VCaP (cell line): ENCODE data around the gene BLCAP.
"Not testable (repeated sequence)": the region's sequence is repeated elsewhere in the genome, so short reads cannot be mapped to it uniquely, and the experiment has no call there.

Source experiments
- H3K27ac ChIP-seq: fragments of 450-650 bp; 2 replicates; pipeline ENCODE4 v1.5.1; 2017
- TF ChIP-seq, protein P1 (sequence below): fragments of 450-650 bp; conservative IDR thresholded peaks from 2 replicates; pipeline ENCODE4 v1.5.1; 2017; ENCODE audit warnings: mild to moderate bottlenecking, moderate library complexity

The BLCAP gene

DNA sequence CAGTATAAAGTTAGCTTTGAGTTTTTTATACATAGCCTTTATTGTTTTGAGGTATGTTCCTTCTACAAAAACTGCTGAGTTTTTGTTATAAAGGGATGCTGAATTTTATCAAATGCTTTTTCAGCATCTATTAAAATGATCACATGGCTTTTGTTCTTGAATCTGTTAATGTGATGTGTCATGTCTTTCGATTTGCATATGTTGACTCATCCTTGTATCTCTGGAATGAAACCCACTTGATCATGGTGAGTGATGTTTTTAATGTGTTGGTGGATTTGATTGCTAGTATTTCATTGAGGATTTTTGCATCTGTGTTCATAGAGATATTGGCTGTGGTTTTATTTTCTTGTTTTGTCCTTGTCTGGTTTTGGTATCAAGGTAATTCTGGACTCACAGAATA, 24.7 kb upstream of the BLCAP start:
- TF ChIP-seq, protein P1, sequence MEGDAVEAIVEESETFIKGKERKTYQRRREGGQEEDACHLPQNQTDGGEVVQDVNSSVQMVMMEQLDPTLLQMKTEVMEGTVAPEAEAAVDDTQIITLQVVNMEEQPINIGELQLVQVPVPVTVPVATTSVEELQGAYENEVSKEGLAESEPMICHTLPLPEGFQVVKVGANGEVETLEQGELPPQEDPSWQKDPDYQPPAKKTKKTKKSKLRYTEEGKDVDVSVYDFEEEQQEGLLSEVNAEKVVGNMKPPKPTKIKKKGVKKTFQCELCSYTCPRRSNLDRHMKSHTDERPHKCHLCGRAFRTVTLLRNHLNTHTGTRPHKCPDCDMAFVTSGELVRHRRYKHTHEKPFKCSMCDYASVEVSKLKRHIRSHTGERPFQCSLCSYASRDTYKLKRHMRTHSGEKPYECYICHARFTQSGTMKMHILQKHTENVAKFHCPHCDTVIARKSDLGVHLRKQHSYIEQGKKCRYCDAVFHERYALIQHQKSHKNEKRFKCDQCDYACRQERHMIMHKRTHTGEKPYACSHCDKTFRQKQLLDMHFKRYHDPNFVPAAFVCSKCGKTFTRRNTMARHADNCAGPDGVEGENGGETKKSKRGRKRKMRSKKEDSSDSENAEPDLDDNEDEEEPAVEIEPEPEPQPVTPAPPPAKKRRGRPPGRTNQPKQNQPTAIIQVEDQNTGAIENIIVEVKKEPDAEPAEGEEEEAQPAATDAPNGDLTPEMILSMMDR: no peak
- H3K27ac ChIP-seq: no peak overlapping the region; the same call in 1 of the 2 replicates

DNA sequence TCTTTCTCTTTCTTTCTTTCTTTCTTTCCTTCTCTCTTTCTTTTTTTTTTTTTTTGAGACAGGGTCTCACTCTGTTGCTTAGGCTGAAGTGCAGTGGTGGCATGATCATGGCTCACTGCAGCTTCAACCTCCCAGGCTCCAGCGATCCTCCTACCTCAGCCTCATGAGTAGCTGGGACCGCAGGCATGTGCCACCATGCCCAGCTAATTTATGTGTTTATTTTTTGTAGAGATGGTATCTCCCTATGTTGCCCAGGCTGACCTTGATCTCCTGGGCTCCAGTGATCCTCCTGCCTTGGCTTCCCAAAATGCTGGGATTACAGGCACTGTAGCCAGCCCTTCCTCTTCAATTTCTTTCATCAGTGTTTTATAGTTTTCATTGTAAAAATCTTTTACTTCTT, 24.0 kb upstream of the BLCAP start:
- H3K27ac ChIP-seq: peak overlapping the region; percentile 7; the same call in 1 of the 2 replicates

DNA sequence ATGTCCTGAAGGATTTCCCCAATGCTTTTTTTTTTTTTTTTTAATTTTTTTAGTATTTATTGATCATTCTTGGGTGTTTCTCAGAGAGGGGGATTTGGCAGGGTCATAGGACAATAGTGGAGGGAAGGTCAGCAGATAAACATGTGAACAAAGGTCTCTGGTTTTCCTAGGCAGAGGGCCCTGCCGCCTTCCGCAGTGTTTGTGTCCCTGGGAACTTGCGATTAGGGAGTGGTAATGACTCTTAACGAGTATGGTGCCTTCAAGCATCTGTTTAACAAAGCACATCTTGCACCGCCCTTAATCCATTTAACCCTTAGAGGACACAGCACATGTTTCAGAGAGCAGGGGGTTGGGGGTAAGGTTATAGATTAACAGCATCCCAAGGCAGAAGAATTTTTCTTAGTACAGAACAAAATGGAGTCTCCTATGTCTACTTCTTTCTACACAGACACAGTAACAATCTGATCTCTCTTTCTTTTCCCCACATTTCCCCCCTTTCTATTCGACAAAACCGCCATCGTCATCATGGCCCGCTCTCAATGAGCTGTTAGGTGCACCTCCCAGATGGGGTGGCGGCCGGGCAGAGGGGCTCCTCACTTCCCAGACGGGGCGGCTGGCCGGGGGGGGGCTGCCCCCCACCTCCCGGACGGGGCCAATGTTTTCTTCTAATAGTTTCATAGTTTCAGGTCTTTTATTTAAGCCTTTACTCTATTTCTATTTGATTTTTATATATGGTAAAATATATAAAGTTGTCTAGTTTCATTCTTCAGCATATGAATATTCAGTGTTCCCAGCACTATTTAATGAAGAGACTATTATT, 22.6 kb upstream of the BLCAP start:
- not testable (repeated sequence) for H3K27ac ChIP-seq

DNA sequence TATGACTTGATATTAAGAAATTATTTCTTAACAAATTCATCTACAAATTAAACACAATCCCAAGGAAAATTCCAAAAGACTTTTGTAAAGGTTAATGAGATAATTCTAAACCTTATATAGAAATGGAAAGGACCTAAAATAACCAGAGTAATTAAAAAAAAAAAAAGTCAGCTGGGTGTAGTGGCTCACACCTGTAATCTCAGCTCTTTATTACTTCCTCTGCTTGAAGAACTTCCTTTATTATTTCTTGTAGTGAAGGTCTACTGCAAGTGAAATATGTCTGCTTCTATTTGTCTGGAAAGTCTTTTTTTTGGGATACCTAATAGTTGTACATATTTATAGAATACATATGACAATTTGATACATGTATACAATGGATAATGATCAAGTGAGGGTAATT, 20.2 kb upstream of the BLCAP start:
- H3K27ac ChIP-seq: no peak overlapping the region
- TF ChIP-seq, protein P1: no peak

DNA sequence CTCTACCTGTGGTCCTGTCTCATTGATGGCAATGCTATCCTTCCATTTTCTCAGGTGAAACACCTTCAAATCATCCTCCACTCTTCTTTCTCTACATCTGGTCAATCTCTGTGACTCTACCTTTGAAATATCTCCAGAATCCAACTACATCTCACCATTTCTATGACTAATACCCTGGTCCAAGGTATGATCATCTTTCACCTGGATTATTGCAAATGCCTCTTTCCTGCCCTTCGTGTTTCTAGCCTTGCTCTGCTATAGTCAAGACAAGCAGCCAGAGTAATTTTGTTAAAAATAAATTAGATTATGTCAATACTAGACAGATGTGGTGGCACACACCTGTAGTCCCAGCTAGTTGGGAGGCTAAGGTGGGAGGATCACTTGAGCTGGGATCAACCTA, 17.8 kb upstream of the BLCAP start:
- no peak overlapping the region for H3K27ac ChIP-seq
- TF ChIP-seq, protein P1: no peak

DNA sequence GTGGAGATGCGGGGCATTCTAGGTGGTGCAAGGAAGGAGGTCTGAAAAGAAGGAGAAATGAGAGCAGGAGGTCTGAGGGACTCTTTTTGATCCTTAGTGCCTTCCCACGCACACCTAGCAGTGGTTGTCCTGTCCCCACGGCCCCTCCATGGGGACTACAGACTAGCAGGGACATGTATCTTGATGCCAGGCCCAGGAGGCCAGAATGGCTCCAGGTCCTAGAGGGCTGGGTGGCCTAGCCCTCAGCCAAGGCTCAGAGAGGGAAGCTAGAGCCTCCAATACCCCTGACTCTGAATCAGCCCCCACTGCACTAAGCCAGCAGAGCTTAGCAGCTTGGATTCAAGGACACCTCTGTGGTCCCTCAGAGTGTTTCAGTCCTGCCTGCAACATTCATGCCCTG, 16.7 kb upstream of the BLCAP start:
- TF ChIP-seq, protein P1: no peak
- peak overlapping the region; percentile 90; the same call in 1 of the 2 replicates for H3K27ac ChIP-seq

DNA sequence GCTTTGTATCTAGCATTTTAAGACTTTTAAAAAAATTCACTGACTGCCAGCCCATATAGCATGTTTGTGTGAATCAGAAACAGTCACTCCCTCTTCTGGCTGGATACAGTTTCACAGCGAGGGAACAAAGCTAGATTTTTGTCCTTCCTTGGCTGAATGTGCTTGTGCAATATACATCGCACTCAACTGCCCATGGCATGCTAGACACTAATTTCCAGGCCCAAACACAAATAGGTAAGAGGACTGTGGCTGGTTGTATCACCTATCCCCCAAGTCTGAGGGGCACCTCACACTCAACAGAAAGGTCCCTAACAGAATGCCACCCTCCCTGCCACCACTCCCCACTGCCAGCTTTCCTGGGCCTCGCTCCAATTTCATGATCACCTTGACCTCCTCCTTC, 16.2 kb upstream of the BLCAP start:
- peak overlapping the region; percentile 90 for H3K27ac ChIP-seq
- TF ChIP-seq, protein P1: peak; percentile 70

DNA sequence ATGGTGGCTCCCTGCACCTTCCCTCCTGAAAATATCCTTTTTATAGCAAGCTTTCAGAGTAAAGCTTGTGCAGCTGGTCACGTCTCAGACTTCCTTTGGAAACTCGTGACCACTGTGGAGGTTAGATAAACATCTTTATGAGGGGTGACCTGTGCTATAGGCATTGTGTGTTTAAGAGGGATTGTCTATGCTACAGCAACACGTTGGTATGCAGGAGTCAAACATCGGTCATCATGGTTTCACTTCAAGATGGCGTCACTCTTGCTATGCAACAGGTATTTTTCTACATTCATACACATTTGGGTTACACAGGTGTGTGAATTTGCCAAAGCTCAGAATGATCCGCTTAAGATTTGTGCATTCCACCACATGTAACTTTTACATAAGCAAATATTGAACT, 14.6 kb upstream of the BLCAP start:
- TF ChIP-seq, protein P1: no peak
- H3K27ac ChIP-seq: peak overlapping the region; percentile 90
